GM23338 (cell line): ENCODE data around the gene CARHSP1. TPM values are rescaled to one million over a fixed set of nuclear protein-coding genes. Genes with fewer than 3 reads are reported as not detected.

Source experiments
- ATAC-seq: fragments of 200-7000 bp; cut with Tn5 transposase; 3 replicates; pipeline ENCODE4 v1.9.1; 2020
- DNase-seq: peaks from one replicate; pipeline ENCODE4 v3.0.0-alpha.2; 2015; ENCODE audit warnings: low spot score
- H2AFZ ChIP-seq: fragments of 200-600 bp; sonication (generic); 2 replicates; pipeline ENCODE4 v1.8.0; 2016; ENCODE audit warnings: antibody characterized with exemption, mild to moderate bottlenecking, moderate library complexity
- H3F3A ChIP-seq: fragments of 200-600 bp; sonication (generic); replicated peaks from 2 replicates; pipeline ENCODE4 v1.8.0; 2017; ENCODE audit warnings: antibody characterized with exemption, mixed run types, low read depth
- H3K27ac ChIP-seq: fragments of 200-600 bp; sonication (generic); 2 replicates; pipeline ENCODE4 v1.6.1; 2016; ENCODE audit warnings: low read depth
- H3K27me3 ChIP-seq: fragments of 200-600 bp; sonication (generic); 2 replicates; pipeline ENCODE4 v1.8.0; 2016; ENCODE audit warnings: mild to moderate bottlenecking, mixed run types, moderate library complexity; ENCODE audit not compliant: insufficient read depth
- H3K36me3 ChIP-seq: fragments of 200-600 bp; sonication (generic); 2 replicates; pipeline ENCODE4 v1.8.0; 2016; ENCODE audit warnings: mild to moderate bottlenecking; ENCODE audit not compliant: insufficient read depth
- H3K4me1 ChIP-seq: fragments of 200-600 bp; sonication (generic); 2 replicates; pipeline ENCODE4 v1.8.0; 2016; ENCODE audit warnings: mild to moderate bottlenecking, moderate library complexity; ENCODE audit not compliant: insufficient read depth
- H3K4me2 ChIP-seq: fragments of 200-600 bp; sonication (generic); 2 replicates; pipeline ENCODE4 v1.7.1; 2017; ENCODE audit warnings: mixed run types
- H3K4me3 ChIP-seq: fragments of 200-600 bp; sonication (generic); 2 replicates; pipeline ENCODE4 v1.6.1; 2016; ENCODE audit warnings: mixed run types
- H3K79me2 ChIP-seq: fragments of 200-600 bp; sonication (generic); replicated peaks from 2 replicates; pipeline ENCODE4 v1.8.0; 2017; ENCODE audit warnings: mild to moderate bottlenecking; ENCODE audit not compliant: insufficient read depth
- H3K9me2 ChIP-seq: fragments of 200-600 bp; sonication (generic); 2 replicates; pipeline ENCODE4 v1.8.0; 2017; ENCODE audit not compliant: insufficient read depth
- H4K20me1 ChIP-seq: fragments of 200-600 bp; sonication (generic); replicated peaks from 2 replicates; pipeline ENCODE4 v1.8.0; 2017; ENCODE audit warnings: mild to moderate bottlenecking; ENCODE audit not compliant: insufficient read depth
- H3K27ac Mint-ChIP-seq: 2 replicates; pipeline ENCODE4 v1.8.0; 2020; ENCODE audit warnings: inconsistent platforms, mild to moderate bottlenecking, moderate library complexity, mixed read lengths
- H3K27me3 Mint-ChIP-seq: 3 replicates; pipeline ENCODE4 v1.8.0; 2022; ENCODE audit warnings: low read depth, mild to moderate bottlenecking, moderate library complexity, mixed read lengths, inconsistent platforms; ENCODE audit not compliant: insufficient read depth, poor library complexity
- H3K36me3 Mint-ChIP-seq: 3 replicates; pipeline ENCODE4 v1.8.0; 2021; ENCODE audit warnings: low read depth, mild to moderate bottlenecking, inconsistent platforms, moderate library complexity, mixed read lengths
- H3K4me1 Mint-ChIP-seq: 3 replicates; pipeline ENCODE4 v1.8.0; 2020; ENCODE audit warnings: mild to moderate bottlenecking, inconsistent platforms, mixed read lengths
- H3K4me3 Mint-ChIP-seq: 3 replicates; pipeline ENCODE4 v1.8.0; 2021; ENCODE audit warnings: moderate library complexity, mild to moderate bottlenecking, inconsistent platforms, mixed read lengths
- H3K9me3 Mint-ChIP-seq: 3 replicates; pipeline ENCODE4 v1.8.0; 2020; ENCODE audit warnings: moderate library complexity, mild to moderate bottlenecking, inconsistent platforms, mixed read lengths
- CREB1 ChIP-seq: fragments of 250-450 bp; sonication (Bioruptor Pico); IDR thresholded peaks from 2 replicates; pipeline ENCODE4 v1.5.0; 2020; ENCODE audit warnings: low read depth, mild to moderate bottlenecking, moderate library complexity
- CTCF ChIP-seq, 2 experiments: fragments of 200-600 bp in 1 of 2; sonication (generic) in 1 of 2; conservative IDR thresholded peaks; 2 replicates each; pipeline versions ENCODE4 v1.5.1 to v1.6.1; 2016 to 2017; ENCODE audit warnings: antibody characterized with exemption in 2 of 2, low read depth in 2 of 2, mild to moderate bottlenecking in 2 of 2, moderate library complexity in 1 of 2
- ETS1 ChIP-seq: IDR thresholded peaks from 2 replicates; pipeline ENCODE4 v1.6.1; 2016; ENCODE audit warnings: antibody characterized with exemption
- EZH2 ChIP-seq: fragments of 200-600 bp; sonication (generic); IDR thresholded peaks from one replicate; pipeline ENCODE4 v1.8.0; 2017; ENCODE audit warnings: antibody characterized with exemption, mild to moderate bottlenecking, low read depth; ENCODE audit not compliant: unreplicated experiment
- EZH2phosphoT487 ChIP-seq: fragments of 200-600 bp; sonication (generic); IDR thresholded peaks from one replicate; pipeline ENCODE4 v1.8.1; 2018; ENCODE audit warnings: antibody characterized with exemption; ENCODE audit not compliant: unreplicated experiment
- JUNB ChIP-seq: IDR thresholded peaks from one replicate; pipeline ENCODE4 v1.6.1; 2016; ENCODE audit warnings: antibody characterized with exemption; ENCODE audit not compliant: unreplicated experiment
- NANOG ChIP-seq: IDR thresholded peaks from 2 replicates; pipeline ENCODE4 v1.6.1; 2016; ENCODE audit warnings: antibody characterized with exemption, borderline replicate concordance
- POLR2AphosphoS5 ChIP-seq: IDR thresholded peaks from 2 replicates; pipeline ENCODE4 v1.6.1; 2016; ENCODE audit warnings: antibody characterized with exemption, low read depth
- REST ChIP-seq: IDR thresholded peaks from one replicate; pipeline ENCODE4 v1.6.1; 2018; ENCODE audit warnings: antibody characterized with exemption; ENCODE audit not compliant: unreplicated experiment
- STAT1 ChIP-seq: IDR thresholded peaks from one replicate; pipeline ENCODE4 v1.6.1; 2016; ENCODE audit warnings: antibody characterized with exemption; ENCODE audit not compliant: unreplicated experiment
- ZNF114 ChIP-seq: fragments of 250-450 bp; sonication (Bioruptor Pico); IDR thresholded peaks from 2 replicates; pipeline ENCODE4 v1.5.0; 2020; ENCODE audit warnings: mild to moderate bottlenecking, moderate library complexity
- ZNF331 ChIP-seq: fragments of 250-450 bp; sonication (Bioruptor Pico); IDR thresholded peaks from 2 replicates; pipeline ENCODE4 v1.5.0; 2020; ENCODE audit warnings: low read depth, mild to moderate bottlenecking, moderate library complexity
- ZNF462 ChIP-seq: fragments of 250-450 bp; sonication (Bioruptor Pico); IDR thresholded peaks from 2 replicates; pipeline ENCODE4 v1.5.0; 2020; ENCODE audit warnings: mild to moderate bottlenecking, moderate library complexity
- polyA plus RNA-seq: library from polyadenylated mRNA; unstranded; fragments of >200 nt; fragmentation: Nextera tagmentation; extraction: Ambion mirVana; gene quantifications from 2 replicates; pipeline ENCODE4 v1.2.1, GENCODE V29; 2016
- total RNA-seq: library from RNA; depleted of rRNA; stranded (reverse); fragments of >200 nt; shearing (Covaris generic); gene quantifications from 2 replicates; pipeline ENCODE4 v1.2.3, GENCODE V29; 2014

CARHSP1 gene
- total and polyA plus RNA-seq, 2 experiments from 2014 or later: 286 to 339 TPM

- ATAC-seq (no peak), DNase-seq (peak; percentile 32)
- no peaks in the 10 kb centered on the region for H3K9me3 Mint-ChIP-seq
- no peak overlapping the region for H3K27ac Mint-ChIP-seq
- H3K4me3 Mint-ChIP-seq: no peak overlapping the region
- no peaks in the 10 kb centered on the region for H3K4me1 Mint-ChIP-seq
- peaks cover 5% of the 10 kb centered on the region for H4K20me1 ChIP-seq
- H3F3A ChIP-seq: peaks cover 9% of the 10 kb centered on the region; the same call in 1 of the 2 replicates
- peaks cover 65% of the 10 kb centered on the region for H3K36me3 ChIP-seq
- peaks cover 21% of the 10 kb centered on the region for H3K27me3 Mint-ChIP-seq
- H3K27me3 ChIP-seq: no peaks in the 10 kb centered on the region
- H3K9me2 ChIP-seq: no peaks in the 10 kb centered on the region
- no peaks in the 10 kb centered on the region; the same call in 1 of the 2 replicates for H3K79me2 ChIP-seq
- no peak overlapping the region for H3K27ac ChIP-seq
- H3K4me3 ChIP-seq: no peak overlapping the region
- no peaks in the 10 kb centered on the region for H3K4me1 ChIP-seq
- peaks cover 84% of the 10 kb centered on the region for H3K36me3 Mint-ChIP-seq
- H3K4me2 ChIP-seq: no peak overlapping the region
- TF ChIP-seq CTCF (conservative IDR thresholded peaks at IDR 0.05; ENCODE audit: low read depth in 2 of 2) (no peak), JUNB (no peak), POLR2AphosphoS5 (no peak), ZNF331 (CRISPR knock-in tag) (no peak), CREB1 (CRISPR knock-in tag) (no peak), ETS1 (no peak), EZH2 (no peak), STAT1 (no peak), EZH2phosphoT487 (no peak), REST (no peak), ZNF462 (no peak), ZNF114 (CRISPR knock-in tag) (no peak), NANOG (no peak)
- no peak overlapping the region for H2AFZ ChIP-seq
These were observed 24.6 kb upstream of the CARHSP1 start for GRCh38 chr16:8893426-8893825.
